K562 (cell line): ENCODE measurements around the gene MCC. TPM values are rescaled to one million over a fixed set of nuclear protein-coding genes. Genes with fewer than 3 reads are reported as not detected.

Source experiments
- ATAC-seq: fragments of 200-7000 bp; cut with Tn5 transposase; 3 replicates; pipeline ENCODE4 v1.9.1; 2020; ENCODE audit warnings: moderate library complexity
- BruUV-seq: library from RNA; stranded (reverse); fragments of 400-500 nt; replicated peaks from 2 replicates; lab custom pipeline; 2021; lab: Mats Ljungman, UMichigan
- CTCF ChIA-PET: fragments of 300-600 bp; formaldehyde crosslinking; extraction: SDS; loops from one replicate; lab custom pipeline; 2021; ENCODE audit warnings: low intra/inter-chr PET ratio; lab: Yijun Ruan, JAX
- POLR2A ChIA-PET: fragments of 300-600, 350-650 bp; sonication (Branson Sonifier 250); formaldehyde crosslinking; extraction: SDS; loops from one replicate; lab custom pipeline; 2021; ENCODE audit warnings: antibody characterized with exemption, inconsistent platforms; lab: Yijun Ruan, JAX
- DNase-seq, 4 experiments: peaks; one replicate each; pipeline versions ENCODE4 v3.0.0 to v3.0.0-alpha.2; 2011 to 2018; ENCODE audit warnings: low spot score in 3 of 4, mixed read lengths in 3 of 4; ENCODE audit errors: extremely low read depth in 1 of 4
- FAIRE-seq: peaks from 2 replicates; lab custom pipeline; 2011; peaks lifted over from hg19 to GRCh38; lab: Jason Lieb, UNC
- H2AFZ ChIP-seq: 2 replicates; pipeline ENCODE4 v1.6.0; 2011; ENCODE audit warnings: low read depth, low read length, control low read depth, inconsistent platforms
- H3K27ac ChIP-seq: fragments of 200-600 bp; 3 replicates; pipeline ENCODE4 v1.8.0; 2011; ENCODE audit warnings: low read depth, mild to moderate bottlenecking, control low read depth, inconsistent platforms, low read length, moderate library complexity, mixed read lengths; ENCODE audit errors: extremely low read depth
- H3K27me3 ChIP-seq, 2 experiments: fragments of 300-600 bp in 1 of 2; 2 replicates in 1 of 2; 3 replicates in 1 of 2; pipeline versions ENCODE4 v1.6.0 to v1.8.0; 2011; ENCODE audit warnings: inconsistent platforms in 2 of 2, low read length in 2 of 2, mild to moderate bottlenecking in 1 of 2, mixed read lengths in 1 of 2, moderate library complexity in 1 of 2; ENCODE audit not compliant: control insufficient read depth in 2 of 2, insufficient read depth in 2 of 2
- H3K36me3 ChIP-seq: fragments of 300-600 bp; 3 replicates; pipeline ENCODE4 v1.8.0; 2011; ENCODE audit warnings: mild to moderate bottlenecking, low read length, inconsistent platforms; ENCODE audit not compliant: control insufficient read depth, insufficient read depth
- H3K4me1 ChIP-seq, 2 experiments: fragments of 200-600 bp in 1 of 2; replicated peaks in 1 of 2; 2 replicates in 1 of 2; 3 replicates in 1 of 2; pipeline versions ENCODE4 v1.5.1 to v1.8.0; 2011; ENCODE audit warnings: inconsistent platforms in 2 of 2, low read length in 2 of 2, mild to moderate bottlenecking in 1 of 2, mixed read lengths in 1 of 2, moderate library complexity in 1 of 2; ENCODE audit not compliant: control insufficient read depth in 2 of 2, insufficient read depth in 2 of 2
- H3K4me2 ChIP-seq: 2 replicates; pipeline ENCODE4 v1.6.1; 2011; ENCODE audit warnings: low read length, control low read depth, inconsistent platforms, mixed read lengths; ENCODE audit not compliant: insufficient read depth
- H3K4me3 ChIP-seq: fragments of 200-600 bp; sonication (generic), shearing (Covaris generic); 2 replicates; pipeline ENCODE4 v1.5.1; 2016; ENCODE audit warnings: control low read depth, inconsistent platforms
- H3K79me2 ChIP-seq: fragments of 200-600 bp; 3 replicates; pipeline ENCODE4 v1.8.0; 2011; ENCODE audit warnings: low read length, inconsistent platforms; ENCODE audit not compliant: control insufficient read depth, insufficient read depth
- H3K9ac ChIP-seq, 2 experiments: 2 replicates each; pipeline versions ENCODE4 v1.6.0 to v1.6.1; 2011; ENCODE audit warnings: low read depth in 2 of 2, low read length in 2 of 2, control low read depth in 1 of 2, inconsistent platforms in 1 of 2, mild to moderate bottlenecking in 1 of 2, mixed read lengths in 1 of 2; ENCODE audit not compliant: insufficient read depth in 1 of 2
- H3K9me1 ChIP-seq: one replicate; pipeline ENCODE4 v1.6.0; 2011; ENCODE audit warnings: inconsistent platforms, mild to moderate bottlenecking, low read length, moderate library complexity; ENCODE audit not compliant: control insufficient read depth, insufficient read depth
- H3K9me3 ChIP-seq: replicated peaks from 2 replicates; pipeline ENCODE4 v1.5.1; 2011; ENCODE audit warnings: low read depth, low read length, inconsistent platforms; ENCODE audit not compliant: control insufficient read depth, insufficient read depth
- H4K20me1 ChIP-seq: replicated peaks from 2 replicates; pipeline ENCODE4 v1.6.1; 2011; ENCODE audit warnings: low read length, inconsistent platforms, mixed read lengths; ENCODE audit not compliant: control insufficient read depth, insufficient read depth
- ARID2 ChIP-seq: fragments of 450-650 bp; IDR thresholded peaks from 2 replicates; pipeline ENCODE4 v1.6.1; 2017; ENCODE audit warnings: antibody characterized with exemption, mild to moderate bottlenecking
- COPS2 ChIP-seq: fragments of 450-650 bp; conservative IDR thresholded peaks from 2 replicates; pipeline ENCODE4 v1.6.1; 2016; ENCODE audit warnings: mild to moderate bottlenecking, moderate library complexity
- ETV1 ChIP-seq: fragments of 450-650 bp; conservative IDR thresholded peaks from 2 replicates; pipeline ENCODE4 v1.6.1; 2016; ENCODE audit warnings: missing genetic modification characterization, control low read depth, low read depth, missing compliant biosample characterization
- NR3C1 ChIP-seq: sonication (generic); formaldehyde crosslinking; IDR thresholded peaks from 2 replicates; pipeline ENCODE4 v1.8.1; 2022; ENCODE audit warnings: missing genetic modification reagents
- RHOXF2B ChIP-seq: fragments of 250-450 bp; sonication (Bioruptor Pico); conservative IDR thresholded peaks from 2 replicates; pipeline ENCODE4 v1.5.1; 2021
- SREBF1 ChIP-seq: fragments of 150-350 bp; IDR thresholded peaks from 2 replicates; pipeline ENCODE4 v1.6.1; 2014; ENCODE audit warnings: antibody characterized with exemption, low read depth, low read length, borderline replicate concordance
- TCF3 ChIP-seq: sonication (generic); formaldehyde crosslinking; IDR thresholded peaks from 2 replicates; pipeline ENCODE4 v1.4.0; 2020; ENCODE audit warnings: mild to moderate bottlenecking, missing genetic modification reagents
- ZBTB49 ChIP-seq: sonication (generic); formaldehyde crosslinking; IDR thresholded peaks from 2 replicates; pipeline ENCODE4 v1.8.0; 2022; ENCODE audit warnings: missing genetic modification reagents, mild to moderate bottlenecking, borderline replicate concordance
- WGBS: fragments of 100-300 bp; shearing (Covaris generic); methylation state at CpG from one replicate; pipeline ENCODE4 v1.1.6; 2016; ENCODE audit warnings: low coverage, mixed read lengths; ENCODE audit not compliant: insufficient coverage; ENCODE audit errors: missing lambda C conversion rate; 5-methylcytosine and 5-hydroxymethylcytosine counted together
- in situ Hi-C: fragments of 300-500 bp; cut with MboI; formaldehyde crosslinking; loops from 4 replicates; pipeline ENCODE4 v1.15.0; 2018; ENCODE audit warnings: inconsistent platforms, mixed read lengths
- intact Hi-C: fragments of 100-400 bp; cut with micrococcal nuclease; formaldehyde crosslinking; loops from 2 replicates; pipeline ENCODE4 v1.14.2; 2022
- polyA plus RNA-seq, 8 experiments: library from polyadenylated mRNA; depleted of rRNA in 4 of 8; stranded (reverse) in 5 of 8; unstranded in 3 of 8; fragments of >200 nt; fragmentation: Nextera tagmentation in 2 of 8; fragmentation: Illumina TruSeq in 1 of 8; extraction: Ambion mirVana in 2 of 8; extraction: Trizol in 1 of 8; gene quantifications; 2 replicates each; pipeline versions ENCODE4 v1.2.1 to v1.2.3, GENCODE V29; 2011 to 2014; ENCODE audit warnings: inconsistent platforms in 1 of 8, missing spikeins in 1 of 8
- total RNA-seq, 7 experiments: library from RNA; depleted of rRNA in 6 of 7; stranded (reverse); fragments of >200 nt in 6 of 7; fragmentation: Illumina TruSeq in 2 of 7; extraction: Trizol in 2 of 7; gene quantifications; 2 replicates each; pipeline versions ENCODE4 v1.2.1 to v1.2.3, GENCODE V29; 2011 to 2021; ENCODE audit warnings: low replicate concordance in 1 of 7
- TF ChIP-seq, protein P1 (sequence below): fragments of 200-600 bp; sonication (generic); IDR thresholded peaks from one replicate; pipeline ENCODE4 v1.6.1; 2012; ENCODE audit warnings: mild to moderate bottlenecking, low read depth, low read length, inconsistent platforms

The MCC gene
- total and polyA plus RNA-seq, 9 of the 15 experiments (the other 6 are each of a cell fraction or from before 2014, with no cell fraction given): 0.04 to 0.24 (median 0.06) TPM; not detected in 1

DNA sequence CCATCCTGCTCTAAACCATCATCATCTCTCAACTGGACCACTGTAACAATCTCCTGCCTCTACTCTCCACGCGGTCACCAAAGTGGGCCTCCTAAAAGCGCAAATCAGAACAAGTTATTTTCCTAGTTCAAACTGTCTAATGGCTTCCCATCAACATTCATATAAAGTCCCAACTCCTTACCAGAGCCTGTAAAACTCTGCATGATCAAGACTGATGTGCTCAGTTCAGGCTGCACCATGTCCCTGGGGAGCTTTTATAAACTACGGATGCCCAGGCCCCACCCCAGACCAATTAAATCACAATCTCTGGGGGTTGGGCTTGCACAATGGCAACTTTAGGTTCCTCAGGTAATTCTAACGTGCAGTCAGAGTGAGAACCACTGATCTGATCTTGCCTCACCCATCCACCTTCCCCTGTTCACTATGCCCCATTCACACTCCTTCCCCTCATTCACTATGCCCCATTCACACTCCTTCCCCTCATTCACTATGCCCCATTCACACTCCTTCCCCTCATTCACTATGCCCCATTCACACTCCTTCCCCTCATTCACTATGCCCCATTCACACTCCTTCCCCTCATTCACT is 382.5 kb downstream of the MCC start:
- Histone ChIP-seq H3K4me2 (no peak overlapping the region), H3K9me1 (no peaks in the 10 kb centered on the region), H3K4me3 (no peak overlapping the region), H3K79me2 (no peaks in the 10 kb centered on the region), H4K20me1 (no peaks in the 10 kb centered on the region), H3K4me1 (no peaks in the 10 kb centered on the region), H2AFZ (no peak overlapping the region), H3K36me3 (no peaks in the 10 kb centered on the region), H3K27me3 (peaks cover 7 to 15% of the 10 kb centered on the region in 2 experiments; a peak in 4 of 5 replicates), H3K27ac (no peak overlapping the region), H3K9ac (no peak overlapping the region), H3K9me3 (no peaks in the 10 kb centered on the region)
- DNase-seq (no peak), FAIRE-seq (no peak), ATAC-seq (no peak)
- TF ChIP-seq ZBTB49: no peak
- no peak for TF ChIP-seq SREBF1
- no peak for TF ChIP-seq COPS2
- TF ChIP-seq RHOXF2B (CRISPR knock-in tag): no peak
- TF ChIP-seq, protein P1, sequence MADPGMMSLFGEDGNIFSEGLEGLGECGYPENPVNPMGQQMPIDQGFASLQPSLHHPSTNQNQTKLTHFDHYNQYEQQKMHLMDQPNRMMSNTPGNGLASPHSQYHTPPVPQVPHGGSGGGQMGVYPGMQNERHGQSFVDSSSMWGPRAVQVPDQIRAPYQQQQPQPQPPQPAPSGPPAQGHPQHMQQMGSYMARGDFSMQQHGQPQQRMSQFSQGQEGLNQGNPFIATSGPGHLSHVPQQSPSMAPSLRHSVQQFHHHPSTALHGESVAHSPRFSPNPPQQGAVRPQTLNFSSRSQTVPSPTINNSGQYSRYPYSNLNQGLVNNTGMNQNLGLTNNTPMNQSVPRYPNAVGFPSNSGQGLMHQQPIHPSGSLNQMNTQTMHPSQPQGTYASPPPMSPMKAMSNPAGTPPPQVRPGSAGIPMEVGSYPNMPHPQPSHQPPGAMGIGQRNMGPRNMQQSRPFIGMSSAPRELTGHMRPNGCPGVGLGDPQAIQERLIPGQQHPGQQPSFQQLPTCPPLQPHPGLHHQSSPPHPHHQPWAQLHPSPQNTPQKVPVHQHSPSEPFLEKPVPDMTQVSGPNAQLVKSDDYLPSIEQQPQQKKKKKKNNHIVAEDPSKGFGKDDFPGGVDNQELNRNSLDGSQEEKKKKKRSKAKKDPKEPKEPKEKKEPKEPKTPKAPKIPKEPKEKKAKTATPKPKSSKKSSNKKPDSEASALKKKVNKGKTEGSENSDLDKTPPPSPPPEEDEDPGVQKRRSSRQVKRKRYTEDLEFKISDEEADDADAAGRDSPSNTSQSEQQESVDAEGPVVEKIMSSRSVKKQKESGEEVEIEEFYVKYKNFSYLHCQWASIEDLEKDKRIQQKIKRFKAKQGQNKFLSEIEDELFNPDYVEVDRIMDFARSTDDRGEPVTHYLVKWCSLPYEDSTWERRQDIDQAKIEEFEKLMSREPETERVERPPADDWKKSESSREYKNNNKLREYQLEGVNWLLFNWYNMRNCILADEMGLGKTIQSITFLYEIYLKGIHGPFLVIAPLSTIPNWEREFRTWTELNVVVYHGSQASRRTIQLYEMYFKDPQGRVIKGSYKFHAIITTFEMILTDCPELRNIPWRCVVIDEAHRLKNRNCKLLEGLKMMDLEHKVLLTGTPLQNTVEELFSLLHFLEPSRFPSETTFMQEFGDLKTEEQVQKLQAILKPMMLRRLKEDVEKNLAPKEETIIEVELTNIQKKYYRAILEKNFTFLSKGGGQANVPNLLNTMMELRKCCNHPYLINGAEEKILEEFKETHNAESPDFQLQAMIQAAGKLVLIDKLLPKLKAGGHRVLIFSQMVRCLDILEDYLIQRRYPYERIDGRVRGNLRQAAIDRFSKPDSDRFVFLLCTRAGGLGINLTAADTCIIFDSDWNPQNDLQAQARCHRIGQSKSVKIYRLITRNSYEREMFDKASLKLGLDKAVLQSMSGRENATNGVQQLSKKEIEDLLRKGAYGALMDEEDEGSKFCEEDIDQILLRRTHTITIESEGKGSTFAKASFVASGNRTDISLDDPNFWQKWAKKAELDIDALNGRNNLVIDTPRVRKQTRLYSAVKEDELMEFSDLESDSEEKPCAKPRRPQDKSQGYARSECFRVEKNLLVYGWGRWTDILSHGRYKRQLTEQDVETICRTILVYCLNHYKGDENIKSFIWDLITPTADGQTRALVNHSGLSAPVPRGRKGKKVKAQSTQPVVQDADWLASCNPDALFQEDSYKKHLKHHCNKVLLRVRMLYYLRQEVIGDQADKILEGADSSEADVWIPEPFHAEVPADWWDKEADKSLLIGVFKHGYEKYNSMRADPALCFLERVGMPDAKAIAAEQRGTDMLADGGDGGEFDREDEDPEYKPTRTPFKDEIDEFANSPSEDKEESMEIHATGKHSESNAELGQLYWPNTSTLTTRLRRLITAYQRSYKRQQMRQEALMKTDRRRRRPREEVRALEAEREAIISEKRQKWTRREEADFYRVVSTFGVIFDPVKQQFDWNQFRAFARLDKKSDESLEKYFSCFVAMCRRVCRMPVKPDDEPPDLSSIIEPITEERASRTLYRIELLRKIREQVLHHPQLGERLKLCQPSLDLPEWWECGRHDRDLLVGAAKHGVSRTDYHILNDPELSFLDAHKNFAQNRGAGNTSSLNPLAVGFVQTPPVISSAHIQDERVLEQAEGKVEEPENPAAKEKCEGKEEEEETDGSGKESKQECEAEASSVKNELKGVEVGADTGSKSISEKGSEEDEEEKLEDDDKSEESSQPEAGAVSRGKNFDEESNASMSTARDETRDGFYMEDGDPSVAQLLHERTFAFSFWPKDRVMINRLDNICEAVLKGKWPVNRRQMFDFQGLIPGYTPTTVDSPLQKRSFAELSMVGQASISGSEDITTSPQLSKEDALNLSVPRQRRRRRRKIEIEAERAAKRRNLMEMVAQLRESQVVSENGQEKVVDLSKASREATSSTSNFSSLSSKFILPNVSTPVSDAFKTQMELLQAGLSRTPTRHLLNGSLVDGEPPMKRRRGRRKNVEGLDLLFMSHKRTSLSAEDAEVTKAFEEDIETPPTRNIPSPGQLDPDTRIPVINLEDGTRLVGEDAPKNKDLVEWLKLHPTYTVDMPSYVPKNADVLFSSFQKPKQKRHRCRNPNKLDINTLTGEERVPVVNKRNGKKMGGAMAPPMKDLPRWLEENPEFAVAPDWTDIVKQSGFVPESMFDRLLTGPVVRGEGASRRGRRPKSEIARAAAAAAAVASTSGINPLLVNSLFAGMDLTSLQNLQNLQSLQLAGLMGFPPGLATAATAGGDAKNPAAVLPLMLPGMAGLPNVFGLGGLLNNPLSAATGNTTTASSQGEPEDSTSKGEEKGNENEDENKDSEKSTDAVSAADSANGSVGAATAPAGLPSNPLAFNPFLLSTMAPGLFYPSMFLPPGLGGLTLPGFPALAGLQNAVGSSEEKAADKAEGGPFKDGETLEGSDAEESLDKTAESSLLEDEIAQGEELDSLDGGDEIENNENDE: no peak
- no peak for TF ChIP-seq TCF3 (CRISPR knock-in tag)
- TF ChIP-seq ETV1: no peak
- no peak for TF ChIP-seq NR3C1 (CRISPR knock-in tag)
- no peak for TF ChIP-seq ARID2
- CTCF ChIA-PET: no interaction called here
- WGBS: 7% methylated on average over 5 of the region's 5 CpGs
- BruUV-seq: no TSS peak
- intact Hi-C loops: no loop called here
- POLR2A ChIA-PET: no interaction called here
- in situ Hi-C loops: no loop called here
